ENCODE results near the gene KRTAP10-6.

KRTAP10-6 gene

GRCh38 chr21:44569861-44570517 is 22.3 kb downstream of the KRTAP10-6 start:
- H3K27ac ChIP-seq = no peak overlapping the region
- TF ChIP-seq ZFX (IDR thresholded peaks at IDR 0.05; ENCODE audit: borderline replicate concordance) (no peak), CTCF (IDR thresholded peaks at IDR 0.05) (no peak)

GRCh38 chr21:44568667-44569556 is 23.4 kb downstream of the KRTAP10-6 start:
- no peak overlapping the region for H3K27ac ChIP-seq
- no peak for TF ChIP-seq CTCF (IDR thresholded peaks at IDR 0.05)
- TF ChIP-seq ZFX (IDR thresholded peaks at IDR 0.05; ENCODE audit: borderline replicate concordance) = no peak

- no peak for TF ChIP-seq ZFX (IDR thresholded peaks at IDR 0.05; ENCODE audit: borderline replicate concordance)
- no peak for TF ChIP-seq CTCF (IDR thresholded peaks at IDR 0.05)
- H3K27ac ChIP-seq = no peak overlapping the region
These were observed 24.0 kb downstream of the KRTAP10-6 start for GRCh38 chr21:44568261-44568660.

GRCh38 chr21:44567481-44568171 is 24.7 kb downstream of the KRTAP10-6 start:
- no peak for TF ChIP-seq ZFX (IDR thresholded peaks at IDR 0.05; ENCODE audit: borderline replicate concordance)
- no peak overlapping the region for H3K27ac ChIP-seq

GRCh38 chr21:44566403-44566802 is 25.9 kb downstream of the KRTAP10-6 start:
- TF ChIP-seq ZFX (IDR thresholded peaks at IDR 0.05; ENCODE audit: borderline replicate concordance) = no peak
- TF ChIP-seq CTCF (IDR thresholded peaks at IDR 0.05) = no peak
- H3K27ac ChIP-seq = no peak overlapping the region

GRCh38 chr21:44564886-44565598 is 27.3 kb downstream of the KRTAP10-6 start:
- H3K27ac ChIP-seq = no peak overlapping the region
- TF ChIP-seq CTCF (IDR thresholded peaks at IDR 0.05) = no peak

- TF ChIP-seq ZFX (IDR thresholded peaks at IDR 0.05; ENCODE audit: borderline replicate concordance) (no peak), CTCF (IDR thresholded peaks at IDR 0.05) (no peak)
- H3K27ac ChIP-seq = no peak overlapping the region
These were observed 28.2 kb downstream of the KRTAP10-6 start for GRCh38 chr21:44564099-44564498.

All from 22Rv1 (cell line).